ENCODE data around the gene ANXA3. TPM values are rescaled to one million over a fixed set of nuclear protein-coding genes. Genes with fewer than 3 reads are reported as not detected.

ANXA3 gene
- total and polyA plus RNA-seq, 12 donors = 0.72 to 14.1 (median 3.8) TPM

DNA sequence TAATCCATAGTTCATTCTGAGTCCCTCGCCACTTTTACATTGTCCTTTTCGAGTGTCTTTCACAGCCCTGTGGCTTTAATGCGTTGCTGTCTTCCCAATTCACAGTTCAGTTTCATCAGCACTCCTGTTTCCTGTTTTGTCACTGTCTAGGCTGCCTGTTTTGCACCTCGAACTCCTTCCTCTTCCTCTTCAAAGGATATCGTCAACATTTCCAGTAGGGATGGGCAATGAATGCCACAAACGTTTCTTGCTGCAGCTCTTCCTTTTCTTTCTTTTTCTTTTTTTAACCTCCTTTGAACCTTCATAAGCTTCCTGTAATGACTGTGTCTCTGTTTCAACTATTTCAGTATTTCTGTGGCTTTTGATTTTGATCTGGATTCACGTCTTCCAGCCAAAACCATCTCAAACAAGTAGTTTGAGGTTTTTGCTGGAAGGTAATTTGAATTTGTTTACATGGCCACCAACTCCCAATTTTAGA lies 105.4 kb downstream of the ANXA3 start:
- peak overlapping the region in 2 of 5 donors; percentile 46 to 74 for H3K27ac ChIP-seq
- peaks cover 4 to 20% of the 10 kb centered on the region in 2 donors for H3K4me1 ChIP-seq (replicated peaks in 1 of 2)
- no peaks in the 10 kb centered on the region for H3K36me3 ChIP-seq (replicated peaks in 1 of 2)
- 47 to 63% (median 58%) methylated on average over 7 of the region's 7 CpGs for WGBS, 4 donors
- DNase-seq = peak in 2 of 7 donors; percentile 17 to 43
- no peak for TF ChIP-seq POLR2A (IDR thresholded peaks at IDR 0.05)
- TF ChIP-seq, protein P1, sequence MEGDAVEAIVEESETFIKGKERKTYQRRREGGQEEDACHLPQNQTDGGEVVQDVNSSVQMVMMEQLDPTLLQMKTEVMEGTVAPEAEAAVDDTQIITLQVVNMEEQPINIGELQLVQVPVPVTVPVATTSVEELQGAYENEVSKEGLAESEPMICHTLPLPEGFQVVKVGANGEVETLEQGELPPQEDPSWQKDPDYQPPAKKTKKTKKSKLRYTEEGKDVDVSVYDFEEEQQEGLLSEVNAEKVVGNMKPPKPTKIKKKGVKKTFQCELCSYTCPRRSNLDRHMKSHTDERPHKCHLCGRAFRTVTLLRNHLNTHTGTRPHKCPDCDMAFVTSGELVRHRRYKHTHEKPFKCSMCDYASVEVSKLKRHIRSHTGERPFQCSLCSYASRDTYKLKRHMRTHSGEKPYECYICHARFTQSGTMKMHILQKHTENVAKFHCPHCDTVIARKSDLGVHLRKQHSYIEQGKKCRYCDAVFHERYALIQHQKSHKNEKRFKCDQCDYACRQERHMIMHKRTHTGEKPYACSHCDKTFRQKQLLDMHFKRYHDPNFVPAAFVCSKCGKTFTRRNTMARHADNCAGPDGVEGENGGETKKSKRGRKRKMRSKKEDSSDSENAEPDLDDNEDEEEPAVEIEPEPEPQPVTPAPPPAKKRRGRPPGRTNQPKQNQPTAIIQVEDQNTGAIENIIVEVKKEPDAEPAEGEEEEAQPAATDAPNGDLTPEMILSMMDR (IDR thresholded peaks at IDR 0.05) = no peak
- no peaks in the 10 kb centered on the region for H3K27me3 ChIP-seq
- no peak overlapping the region for H3K4me3 ChIP-seq
- intact Hi-C loops (cut with DNase I) = loop anchor here in 1 of 2 donors (10.0 kb wide), 1 partner anchor 118 kb away; the partner anchor contains the start of gene BMP2K
- no peaks in the 10 kb centered on the region for H3K9me3 ChIP-seq (replicated peaks in 1 of 3)

DNA sequence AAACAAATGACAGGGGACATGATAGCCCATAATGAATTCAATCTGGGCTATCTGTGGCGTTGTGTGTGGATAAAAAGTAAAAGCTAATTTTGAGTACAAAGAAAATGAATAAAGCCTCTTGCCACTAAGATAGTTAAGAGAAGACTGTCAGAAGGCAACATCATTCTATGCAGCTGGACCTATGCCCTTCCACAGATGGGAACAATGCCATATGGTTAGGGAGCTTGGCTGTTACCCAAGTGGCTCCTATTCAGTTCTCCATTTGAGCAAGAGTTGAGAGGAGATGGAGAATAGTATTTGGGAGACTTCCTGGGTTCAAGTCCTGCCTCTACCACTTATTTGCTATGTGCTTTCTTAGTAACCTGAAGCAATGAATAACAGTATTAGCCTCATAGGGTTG lies 107.7 kb downstream of the ANXA3 start:
- WGBS, 4 donors = 67 to 88% (median 72%) methylated on average over 1 of the region's 1 CpG
- Histone ChIP-seq H3K4me3 (no peak overlapping the region), H3K27me3 (no peaks in the 10 kb centered on the region), H3K4me1 (replicated peaks in 1 of 2) (peaks cover 4 to 29% of the 10 kb centered on the region in 2 donors), H3K27ac (no peak overlapping the region), H3K36me3 (replicated peaks in 1 of 2) (no peaks in the 10 kb centered on the region), H3K9me3 (replicated peaks in 1 of 3) (no peaks in the 10 kb centered on the region)
- peak in 2 of 7 donors; percentile 31 to 39 for DNase-seq
- TF ChIP-seq, protein P1 (IDR thresholded peaks at IDR 0.05) = no peak
- no peak for TF ChIP-seq POLR2A (IDR thresholded peaks at IDR 0.05)
- intact Hi-C loops (cut with DNase I) = loop anchor here in 1 of 2 donors (10.0 kb wide), 1 partner anchor 116 kb away; the partner anchor contains the start of gene BMP2K

DNA sequence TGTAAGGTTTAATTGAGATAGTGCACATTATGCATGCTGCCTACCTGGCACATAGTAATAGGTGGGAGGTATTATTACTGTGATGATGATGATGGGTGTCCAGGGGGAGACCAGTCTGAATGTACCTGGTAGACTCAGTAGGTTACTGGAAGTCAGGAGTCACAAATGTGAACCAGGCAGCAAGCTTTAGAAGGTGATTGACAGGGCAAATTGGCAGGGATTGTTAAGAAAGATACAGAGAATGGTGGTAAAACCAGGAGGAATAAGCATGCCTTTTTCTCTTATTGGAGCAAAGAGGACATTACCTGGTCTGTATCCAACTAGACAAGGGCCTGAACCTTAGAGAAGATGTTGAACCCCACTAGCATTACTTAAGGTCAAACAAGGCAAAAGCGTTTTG lies 108.1 kb downstream of the ANXA3 start:
- Histone ChIP-seq H3K4me3 (no peak overlapping the region), H3K36me3 (replicated peaks in 1 of 2) (no peaks in the 10 kb centered on the region), H3K27ac (no peak overlapping the region), H3K27me3 (no peaks in the 10 kb centered on the region), H3K4me1 (replicated peaks in 1 of 2) (peaks cover 4 to 29% of the 10 kb centered on the region in 2 donors), H3K9me3 (replicated peaks in 1 of 3) (no peaks in the 10 kb centered on the region)
- no peak for DNase-seq
- 64 to 90% (median 71%) methylated on average over 1 of the region's 1 CpG for WGBS, 4 donors
- intact Hi-C loops (cut with DNase I) = loop anchor here in 1 of 2 donors (10.0 kb wide), 1 partner anchor 115 kb away; the partner anchor contains the start of gene BMP2K
- TF ChIP-seq, protein P1 (IDR thresholded peaks at IDR 0.05) = no peak
- no peak for TF ChIP-seq POLR2A (IDR thresholded peaks at IDR 0.05)

Small RNA genes lying within 50 kb of the gene (small RNA-seq; reads per million reads assigned to genes)
- gene HIGD1AP13 (0 reads per million in 2 donors), gene RF00019 (0 reads per million in 2 donors)

Other genes with a start within 250 kb of the ANXA3 start
- gene BMP2K, start 224.6 kb downstream of the ANXA3 start, total RNA-seq = 10 to 100 TPM; 18.7 to 73.2 (median 39.9) TPM
- 10 to 100 TPM in 2 of 3 donors, 1 to 10 TPM in 1; 8.7 to 54.9 (median 11.1) TPM for gene BMP2K, start 224.6 kb downstream of the ANXA3 start, polyA plus RNA-seq

Measured in adrenal gland (tissue), 12 donors.